Right lobe of liver (tissue), 6 donors: ENCODE results near the gene MTHFS. TPM values are rescaled to one million over a fixed set of nuclear protein-coding genes. Genes with fewer than 3 reads are reported as not detected.

ENCODE experiments used
- ATAC-seq, 4 donors: fragments of 200-7000 bp; cut with Tn5 transposase; one replicate each; pipeline ENCODE4 v1.9.1; 2020; ENCODE audit warnings: mild to moderate bottlenecking in 4 of 4, moderate library complexity in 4 of 4
- DNase-seq, 3 donors: peaks; one replicate each; pipeline ENCODE4 v3.0.0-alpha.2; 2020
- H3K27ac ChIP-seq, 3 donors: fragments of 200-600 bp; one replicate each; pipeline ENCODE4 v1.8.0; 2022
- H3K27me3 ChIP-seq, 2 donors: fragments of 200-600 bp; one replicate each; pipeline ENCODE4 v1.8.0; 2022
- H3K36me3 ChIP-seq, 4 donors: fragments of 200-600 bp; sonication (generic) in 1 of 4; one replicate each; pipeline versions ENCODE4 v1.5.1 to v1.8.0; 2017 to 2022; ENCODE audit warnings: control low read depth in 1 of 4
- H3K4me1 ChIP-seq, 4 donors: fragments of 200-600 bp; sonication (generic) in 1 of 4; one replicate each; pipeline versions ENCODE4 v1.5.1 to v1.8.0; 2017 to 2022; ENCODE audit warnings: control low read depth in 1 of 4
- H3K4me3 ChIP-seq, 3 donors: fragments of 200-600 bp; one replicate each; pipeline ENCODE4 v1.8.0; 2022
- H3K9me3 ChIP-seq, 4 donors: fragments of 200-600 bp; sonication (generic) in 1 of 4; one replicate each; pipeline versions ENCODE4 v1.5.1 to v1.8.0; 2017 to 2022; ENCODE audit warnings: control low read depth in 1 of 4
- POLR2A ChIP-seq: fragments of 450-650 bp; IDR thresholded peaks from one replicate; pipeline ENCODE4 v1.6.1; 2017; ENCODE audit warnings: antibody characterized with exemption, mild to moderate bottlenecking
- WGBS: methylation state at CpG from one replicate; pipeline ENCODE4 v1.1.6; 2018; ENCODE audit warnings: low coverage, low lambda C conversion rate; ENCODE audit not compliant: insufficient coverage; ENCODE audit errors: missing lambda C conversion rate; 5-methylcytosine and 5-hydroxymethylcytosine counted together
- intact Hi-C, 2 donors: fragments of 100-400 bp; cut with DNase I; formaldehyde crosslinking; loops; one replicate each; pipeline versions ENCODE4 v1.11.2 to v1.14.1; 2022
- total RNA-seq, 6 experiments: library from RNA; depleted of rRNA in 2 of 6; stranded (reverse); fragments of >200 nt in 2 of 6; fragmentation: NEBNext Ultra II Directional in 3 of 6; extraction: Animal tissue kit (Norgen Biotek cat#: 25700) in 3 of 6; gene quantifications; one replicate each; pipeline versions ENCODE4 v1.1.0 to v1.2.4, GENCODE V29; 2016 to 2023
- TF ChIP-seq, protein P1 (sequence below), 4 donors: fragments of 200-600 bp in 3 of 4; fragments of 450-650 bp in 1 of 4; IDR thresholded peaks; one replicate each; pipeline versions ENCODE4 v1.5.1 to v1.8.0; 2016 to 2022; ENCODE audit warnings: antibody characterized with exemption in 4 of 4, mild to moderate bottlenecking in 2 of 4
- donor health status: DM: no; HTN: yes; CAD: no.
- donor health status: DM: no; HTN: no; CAD: no.
- donor health status: DM: no; HTN: no; CAD: no.
- donor health status: DM: no; HTN: yes; CAD: no.
- donor health status: DM: no; HTN: yes; CAD: no.

The MTHFS gene
- total RNA-seq, 6 experiments from 2014 or later, result 82.7 to 186 (median 158) TPM

DNA sequence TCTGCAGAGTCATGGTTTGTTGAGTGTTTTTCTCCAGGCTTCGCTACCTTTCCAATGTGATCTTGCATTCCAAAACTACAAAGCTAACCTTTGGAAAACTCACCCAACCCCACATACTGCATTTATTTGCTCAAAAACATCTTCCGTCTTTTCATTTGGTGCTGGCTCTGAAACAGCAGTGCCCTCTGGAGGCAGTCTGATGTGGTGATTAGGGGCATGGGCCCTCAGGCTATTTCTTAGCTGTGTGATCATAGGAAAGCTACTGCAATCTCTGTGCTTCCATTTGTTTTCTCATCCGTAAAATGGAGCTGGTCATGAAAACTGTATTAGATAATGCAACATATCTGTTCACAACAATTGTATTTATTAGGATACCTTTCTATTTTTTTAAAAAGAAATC lies 47.0 kb downstream of the MTHFS start:
- WGBS, result 50% methylated on average over 3 of the region's 3 CpGs
- H3K27me3 ChIP-seq, result no peaks in the 10 kb centered on the region
- H3K27ac ChIP-seq, result peak overlapping the region in 1 of 3 donors; percentile 13
- H3K36me3 ChIP-seq, result peaks cover 0 to 25% (median 10%) of the 10 kb centered on the region in 4 donors
- DNase-seq, result no peak
- H3K9me3 ChIP-seq, result no peaks in the 10 kb centered on the region
- TF ChIP-seq POLR2A, result no peak
- TF ChIP-seq, protein P1, sequence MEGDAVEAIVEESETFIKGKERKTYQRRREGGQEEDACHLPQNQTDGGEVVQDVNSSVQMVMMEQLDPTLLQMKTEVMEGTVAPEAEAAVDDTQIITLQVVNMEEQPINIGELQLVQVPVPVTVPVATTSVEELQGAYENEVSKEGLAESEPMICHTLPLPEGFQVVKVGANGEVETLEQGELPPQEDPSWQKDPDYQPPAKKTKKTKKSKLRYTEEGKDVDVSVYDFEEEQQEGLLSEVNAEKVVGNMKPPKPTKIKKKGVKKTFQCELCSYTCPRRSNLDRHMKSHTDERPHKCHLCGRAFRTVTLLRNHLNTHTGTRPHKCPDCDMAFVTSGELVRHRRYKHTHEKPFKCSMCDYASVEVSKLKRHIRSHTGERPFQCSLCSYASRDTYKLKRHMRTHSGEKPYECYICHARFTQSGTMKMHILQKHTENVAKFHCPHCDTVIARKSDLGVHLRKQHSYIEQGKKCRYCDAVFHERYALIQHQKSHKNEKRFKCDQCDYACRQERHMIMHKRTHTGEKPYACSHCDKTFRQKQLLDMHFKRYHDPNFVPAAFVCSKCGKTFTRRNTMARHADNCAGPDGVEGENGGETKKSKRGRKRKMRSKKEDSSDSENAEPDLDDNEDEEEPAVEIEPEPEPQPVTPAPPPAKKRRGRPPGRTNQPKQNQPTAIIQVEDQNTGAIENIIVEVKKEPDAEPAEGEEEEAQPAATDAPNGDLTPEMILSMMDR (IDR thresholded peaks at IDR 0.05), result peak; percentile 42 to 63 (median 50)
- intact Hi-C loops, result loop anchor here in 1 of 2 donors (10.0 kb wide), 1 partner anchor 145 kb away; no protein-coding TSS in a partner anchor
- H3K4me3 ChIP-seq, result no peak overlapping the region
- H3K4me1 ChIP-seq, result peaks cover 0 to 43% (median 10%) of the 10 kb centered on the region in 4 donors
- ATAC-seq, result peak in 3 of 4 donors; percentile 12 to 35 (median 14)

DNA sequence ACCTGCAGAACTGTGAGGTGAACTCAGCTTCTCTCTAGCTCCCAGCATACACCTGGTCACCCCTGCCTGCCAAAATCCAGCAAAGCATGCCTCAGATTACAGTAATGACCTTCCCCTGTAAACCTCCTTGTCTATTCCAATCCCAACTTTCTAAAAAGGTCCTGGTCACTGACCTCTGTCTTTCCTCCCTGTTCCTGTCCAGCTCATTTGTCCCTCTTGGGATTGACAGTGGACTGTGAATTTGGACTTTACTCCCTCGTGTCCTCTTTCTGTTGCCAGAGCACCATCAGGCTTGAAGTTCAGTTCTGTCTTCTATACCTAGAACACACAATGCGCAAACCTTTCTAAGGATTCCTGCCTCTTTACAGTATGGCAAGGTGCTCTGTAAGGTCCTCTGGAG lies 50.3 kb downstream of the MTHFS start:
- H3K9me3 ChIP-seq, result no peaks in the 10 kb centered on the region
- ATAC-seq (peak; percentile 86 to 91 (median 89)), DNase-seq (peak in 2 of 3 donors; percentile 65 to 77)
- TF ChIP-seq, protein P1 (IDR thresholded peaks at IDR 0.05), result no peak
- no peak for TF ChIP-seq POLR2A
- peaks cover 0 to 32% (median 17%) of the 10 kb centered on the region in 4 donors for H3K36me3 ChIP-seq
- peaks cover 0 to 43% (median 10%) of the 10 kb centered on the region in 4 donors for H3K4me1 ChIP-seq
- H3K27me3 ChIP-seq, result no peaks in the 10 kb centered on the region
- WGBS, result 22% methylated on average over 2 of the region's 2 CpGs
- intact Hi-C loops, result no loop called here
- peak overlapping the region in 2 of 3 donors; percentile 54 to 76 for H3K27ac ChIP-seq
- no peak overlapping the region for H3K4me3 ChIP-seq

DNA sequence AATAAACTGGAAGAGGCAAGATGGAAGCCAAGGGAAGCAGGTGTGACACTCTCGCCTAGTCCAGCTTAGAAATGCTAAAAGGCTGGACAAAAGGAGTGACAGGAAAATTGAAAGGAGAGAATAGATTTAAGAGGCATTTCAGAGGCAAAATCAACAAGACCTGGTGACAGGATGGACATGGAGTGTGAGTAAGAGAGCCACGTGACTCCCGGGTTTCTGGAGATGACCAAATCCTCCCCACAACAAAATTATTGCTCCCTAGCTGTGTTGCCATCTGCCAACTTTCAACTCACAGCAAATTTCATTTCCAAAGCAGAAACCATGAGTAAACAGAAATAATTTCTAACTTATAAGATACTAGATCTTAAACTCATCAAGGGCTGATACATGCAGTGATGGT lies 52.6 kb downstream of the MTHFS start:
- WGBS, result 77% methylated on average over 3 of the region's 3 CpGs
- Histone ChIP-seq H3K36me3 (peaks cover 0 to 48% (median 14%) of the 10 kb centered on the region in 4 donors), H3K27ac (no peak overlapping the region), H3K9me3 (no peaks in the 10 kb centered on the region), H3K27me3 (no peaks in the 10 kb centered on the region), H3K4me1 (peaks cover 0 to 26% (median 10%) of the 10 kb centered on the region in 4 donors), H3K4me3 (no peak overlapping the region)
- DNase-seq (no peak), ATAC-seq (no peak)
- intact Hi-C loops, result no loop called here
- TF ChIP-seq, protein P1 (IDR thresholded peaks at IDR 0.05), result no peak
- TF ChIP-seq POLR2A, result no peak

DNA sequence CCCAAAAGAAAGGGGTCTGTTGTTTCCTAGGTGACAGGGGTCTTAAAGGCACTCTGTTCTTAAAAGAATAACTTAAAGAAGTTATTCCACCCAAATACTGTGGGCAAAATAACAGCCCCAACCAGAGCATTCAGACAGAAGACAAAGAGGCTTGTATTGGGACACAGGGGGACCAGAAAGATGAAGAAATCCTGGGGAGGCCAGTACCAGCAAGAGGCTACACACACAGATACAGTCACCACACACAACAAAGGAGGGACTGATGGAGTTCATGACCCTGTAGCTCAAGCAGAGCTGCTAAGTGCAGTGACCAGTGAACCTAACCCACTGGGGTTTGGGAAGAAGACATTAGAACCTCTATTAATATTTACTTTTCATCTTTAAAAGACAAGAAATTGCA lies 59.0 kb downstream of the MTHFS start:
- Histone ChIP-seq H3K9me3 (no peaks in the 10 kb centered on the region), H3K4me1 (no peaks in the 10 kb centered on the region), H3K27ac (no peak overlapping the region), H3K27me3 (no peaks in the 10 kb centered on the region), H3K4me3 (no peak overlapping the region), H3K36me3 (peaks cover 0 to 46% (median 11%) of the 10 kb centered on the region in 4 donors)
- no peak for TF ChIP-seq POLR2A
- TF ChIP-seq, protein P1 (IDR thresholded peaks at IDR 0.05), result no peak
- ATAC-seq (no peak), DNase-seq (no peak)
- intact Hi-C loops, result no loop called here

DNA sequence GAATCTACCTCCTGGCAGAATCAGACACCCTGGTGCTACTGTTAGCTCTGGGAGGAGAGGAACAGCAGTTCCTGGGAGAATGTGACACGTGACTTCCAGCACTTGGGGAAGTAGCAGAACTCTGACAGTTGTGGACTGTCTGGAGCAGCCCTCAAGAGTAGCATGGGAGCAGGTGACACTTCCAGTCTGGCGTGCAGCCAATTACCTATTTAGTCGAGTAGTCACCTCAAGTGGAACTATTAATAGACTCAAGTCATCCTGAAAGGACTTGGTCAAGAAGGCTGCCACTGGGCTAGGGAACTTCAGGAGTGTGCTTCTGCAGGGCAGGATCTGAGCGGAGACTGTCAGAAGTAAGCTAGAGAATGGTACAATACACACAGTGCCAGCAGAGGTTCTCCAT lies 62.3 kb downstream of the MTHFS start:
- Histone ChIP-seq H3K27ac (no peak overlapping the region), H3K36me3 (peaks cover 0 to 30% (median 10%) of the 10 kb centered on the region in 4 donors), H3K4me1 (no peaks in the 10 kb centered on the region), H3K9me3 (no peaks in the 10 kb centered on the region), H3K4me3 (no peak overlapping the region), H3K27me3 (no peaks in the 10 kb centered on the region)
- no peak for TF ChIP-seq POLR2A
- TF ChIP-seq, protein P1 (IDR thresholded peaks at IDR 0.05), result no peak
- WGBS, result no CpG with 5 or more reads among the region's 4 CpGs
- intact Hi-C loops, result no loop called here
- DNase-seq, result no peak
- peak in 1 of 4 donors; percentile 11 for ATAC-seq
